ENCODE results near the gene KNSTRN.

KNSTRN gene

GRCh38 chr15:40382580-40383456, at the start of gene KNSTRN:
Gene KNSTRN (plus strand): TSS chr15:40382721. CDS start chr15:40382836, 115 bp downstream.
- no peak for TF ChIP-seq CTCF (IDR thresholded peaks at IDR 0.05; ENCODE audit: low read depth, low read length)
- H3K4me3 ChIP-seq (ENCODE audit: low read depth, low read length), result peak within 1 kb of the TSS; percentile 96

- H3K4me3 ChIP-seq (ENCODE audit: low read depth, low read length), result no peak overlapping the region
- no peak for TF ChIP-seq CTCF (IDR thresholded peaks at IDR 0.05; ENCODE audit: low read depth, low read length)
Measured at GRCh38 chr15:40333922-40334492, 48.5 kb upstream of the KNSTRN start.

- no peak for TF ChIP-seq CTCF (IDR thresholded peaks at IDR 0.05; ENCODE audit: low read depth, low read length)
- H3K4me3 ChIP-seq (ENCODE audit: low read depth, low read length), result no peak overlapping the region
Measured at GRCh38 chr15:40334541-40334940, 48.0 kb upstream of the KNSTRN start.

- no peak for TF ChIP-seq CTCF (IDR thresholded peaks at IDR 0.05; ENCODE audit: low read depth, low read length)
- H3K4me3 ChIP-seq (ENCODE audit: low read depth, low read length), result no peak overlapping the region
Measured at GRCh38 chr15:40334941-40335795, 47.4 kb upstream of the KNSTRN start.

GRCh38 chr15:40335938-40336743, 46.4 kb upstream of the KNSTRN start:
- TF ChIP-seq CTCF (IDR thresholded peaks at IDR 0.05; ENCODE audit: low read depth, low read length), result no peak
- no peak overlapping the region for H3K4me3 ChIP-seq (ENCODE audit: low read depth, low read length)

- no peak for TF ChIP-seq CTCF (IDR thresholded peaks at IDR 0.05; ENCODE audit: low read depth, low read length)
Measured at GRCh38 chr15:40336744-40337122, 45.8 kb upstream of the KNSTRN start.

More at GRCh38 chr15:40336744-40337122, 45.8 kb upstream of the KNSTRN start:
- no peak overlapping the region for H3K4me3 ChIP-seq (ENCODE audit: low read depth, low read length)

Measured in WI38 (cell line).